Stimulated activated naive CD8-positive, alpha-beta T cell treated with anti-CD3 and anti-CD28 coated beads, Interleukin-15, amount 100 ng/mL, for 72 hours (primary cell): ENCODE data around the gene OGFOD2.
A peak's percentile ranks its signal among the peaks of the same experiment; 100 is the strongest.
"Not testable (repeated sequence)": the region's sequence is repeated elsewhere in the genome, so short reads cannot be mapped to it uniquely, and the experiment has no call there.

ENCODE experiments used
- ATAC-seq: fragments of 150-1000 bp; cut with Tn5 transposase; 2 replicates; pipeline ENCODE4 v1.10.0; 2021; ENCODE audit warnings: mild to moderate bottlenecking, moderate library complexity
- DNase-seq, 2 donors: peaks; one replicate each; pipeline ENCODE4 v3.0.0; 2021 to 2022
- H3K27ac Mint-ChIP-seq, 2 donors: one replicate each; pipeline ENCODE4 v1.8.0; 2022; ENCODE audit warnings: mild to moderate bottlenecking in 2 of 2, mixed read lengths in 2 of 2, moderate library complexity in 2 of 2
- H3K27me3 Mint-ChIP-seq: one replicate; pipeline ENCODE4 v1.8.0; 2022; ENCODE audit warnings: mixed read lengths
- H3K4me1 Mint-ChIP-seq: one replicate; pipeline ENCODE4 v1.8.0; 2022; ENCODE audit warnings: mild to moderate bottlenecking, mixed read lengths
- H3K4me3 Mint-ChIP-seq, 2 donors: one replicate each; pipeline ENCODE4 v1.8.0; 2022; ENCODE audit warnings: mild to moderate bottlenecking in 2 of 2, mixed read lengths in 2 of 2, moderate library complexity in 1 of 2
- H3K9me3 Mint-ChIP-seq, 2 donors: one replicate each; pipeline ENCODE4 v1.8.0; 2022; ENCODE audit warnings: mixed read lengths in 2 of 2

Gene OGFOD2

GRCh38 chr12:122974892-122975789, at the start of gene OGFOD2:
TSS of gene OGFOD2 (plus strand) at chr12:122975244. CDS start at chr12:122975252, 8 bp downstream.
- Mint-ChIP-seq H3K27me3 (no peaks in the 10 kb centered on the region), H3K4me3 (peak within 1 kb of the TSS; percentile 98 to 99), H3K27ac (peak within 1 kb of the TSS; percentile 100), H3K9me3 (no peaks in the 10 kb centered on the region), H3K4me1 (peaks cover 48% of the 10 kb centered on the region)
- ATAC-seq, result peak; percentile 90
- peak; percentile 90 to 95 for DNase-seq

GRCh38 chr12:122927756-122928403, 47.2 kb upstream of the OGFOD2 start:
- H3K27me3 Mint-ChIP-seq, result no peaks in the 10 kb centered on the region
- H3K9me3 Mint-ChIP-seq, result no peaks in the 10 kb centered on the region
- ATAC-seq (no peak), DNase-seq (no peak)
- no peak overlapping the region for H3K27ac Mint-ChIP-seq
- H3K4me3 Mint-ChIP-seq, result no peak overlapping the region
- H3K4me1 Mint-ChIP-seq, result peaks cover 17% of the 10 kb centered on the region

GRCh38 chr12:122928404-122929147, 46.5 kb upstream of the OGFOD2 start:
- Mint-ChIP-seq H3K27me3 (no peaks in the 10 kb centered on the region), H3K4me1 (peaks cover 17% of the 10 kb centered on the region), H3K27ac (no peak overlapping the region), H3K4me3 (no peak overlapping the region), H3K9me3 (no peaks in the 10 kb centered on the region)
- DNase-seq (no peak), ATAC-seq (peak; percentile 18)

GRCh38 chr12:122929148-122929538, 45.9 kb upstream of the OGFOD2 start:
- Mint-ChIP-seq H3K9me3 (no peaks in the 10 kb centered on the region), H3K4me1 (peaks cover 17% of the 10 kb centered on the region), H3K4me3 (no peak overlapping the region), H3K27ac (no peak overlapping the region), H3K27me3 (no peaks in the 10 kb centered on the region)
- DNase-seq, result no peak
- peak; percentile 49 for ATAC-seq

GRCh38 chr12:122929812-122930211, 45.2 kb upstream of the OGFOD2 start:
- DNase-seq, result no peak
- Mint-ChIP-seq H3K27me3 (no peaks in the 10 kb centered on the region), H3K27ac (no peak overlapping the region), H3K4me1 (peaks cover 17% of the 10 kb centered on the region), H3K4me3 (no peak overlapping the region), H3K9me3 (no peaks in the 10 kb centered on the region)
- no peak for ATAC-seq

GRCh38 chr12:122932207-122932606, 42.8 kb upstream of the OGFOD2 start:
- Mint-ChIP-seq H3K4me3 (no peak overlapping the region), H3K27me3 (no peaks in the 10 kb centered on the region), H3K9me3 (no peaks in the 10 kb centered on the region), H3K27ac (no peak overlapping the region), H3K4me1 (peaks cover 9% of the 10 kb centered on the region)
- DNase-seq, result no peak
- no peak for ATAC-seq

GRCh38 chr12:122934722-122935121, 40.3 kb upstream of the OGFOD2 start:
- no peak overlapping the region for H3K4me3 Mint-ChIP-seq
- no peak for ATAC-seq
- no peak overlapping the region for H3K27ac Mint-ChIP-seq

GRCh38 chr12:122935318-122935717, 39.7 kb upstream of the OGFOD2 start:
- ATAC-seq, result no peak
- no peak for DNase-seq
- H3K27me3 Mint-ChIP-seq, result no peaks in the 10 kb centered on the region
- H3K9me3 Mint-ChIP-seq, result no peaks in the 10 kb centered on the region
- no peak overlapping the region for H3K27ac Mint-ChIP-seq
- no peak overlapping the region for H3K4me3 Mint-ChIP-seq
- no peaks in the 10 kb centered on the region for H3K4me1 Mint-ChIP-seq

More at GRCh38 chr12:122934722-122935121, 40.3 kb upstream of the OGFOD2 start:
- DNase-seq, result no peak
- no peaks in the 10 kb centered on the region for H3K27me3 Mint-ChIP-seq
- H3K4me1 Mint-ChIP-seq, result no peaks in the 10 kb centered on the region
- H3K9me3 Mint-ChIP-seq, result no peaks in the 10 kb centered on the region

- no peak for DNase-seq
- Mint-ChIP-seq H3K9me3 (no peaks in the 10 kb centered on the region), H3K4me3 (no peak overlapping the region), H3K27ac (peak overlapping the region in 1 of 2 donors; percentile 20), H3K4me1 (peaks cover under 1% of the 10 kb centered on the region), H3K27me3 (no peaks in the 10 kb centered on the region)
- no peak for ATAC-seq
Measured at GRCh38 chr12:122937622-122938091, 37.4 kb upstream of the OGFOD2 start.

GRCh38 chr12:122939125-122939524, 35.9 kb upstream of the OGFOD2 start:
- Mint-ChIP-seq H3K27me3 (no peaks in the 10 kb centered on the region), H3K27ac (peak overlapping the region in 1 of 2 donors; percentile 69), H3K4me3 (no peak overlapping the region)

GRCh38 chr12:122941351-122941750, 33.7 kb upstream of the OGFOD2 start:
- not testable (repeated sequence) for H3K9me3 Mint-ChIP-seq, DNase-seq, H3K4me3 Mint-ChIP-seq, H3K27me3 Mint-ChIP-seq, H3K27ac Mint-ChIP-seq, ATAC-seq
- peaks cover 27% of the 10 kb centered on the region for H3K4me1 Mint-ChIP-seq

More at GRCh38 chr12:122939125-122939524, 35.9 kb upstream of the OGFOD2 start:
- H3K4me1 Mint-ChIP-seq, result peaks cover 12% of the 10 kb centered on the region
- DNase-seq (no peak), ATAC-seq (no peak)
- H3K9me3 Mint-ChIP-seq, result no peaks in the 10 kb centered on the region

GRCh38 chr12:122942637-122943036, 32.4 kb upstream of the OGFOD2 start:
- no peak overlapping the region for H3K27ac Mint-ChIP-seq
- H3K4me3 Mint-ChIP-seq, result no peak overlapping the region
- peaks cover 40% of the 10 kb centered on the region for H3K4me1 Mint-ChIP-seq
- H3K27me3 Mint-ChIP-seq, result no peaks in the 10 kb centered on the region
- ATAC-seq (no peak), DNase-seq (no peak)
- H3K9me3 Mint-ChIP-seq, result no peaks in the 10 kb centered on the region

- H3K4me3 Mint-ChIP-seq, result no peak overlapping the region
- DNase-seq (no peak), ATAC-seq (no peak)
- H3K27me3 Mint-ChIP-seq, result no peaks in the 10 kb centered on the region
- no peak overlapping the region for H3K27ac Mint-ChIP-seq
- no peaks in the 10 kb centered on the region for H3K9me3 Mint-ChIP-seq
- H3K4me1 Mint-ChIP-seq, result peaks cover 46% of the 10 kb centered on the region
Measured at GRCh38 chr12:122943196-122943595, 31.8 kb upstream of the OGFOD2 start.

- Mint-ChIP-seq H3K27me3 (no peaks in the 10 kb centered on the region), H3K27ac (peak overlapping the region; percentile 35 to 75), H3K9me3 (no peaks in the 10 kb centered on the region), H3K4me3 (no peak overlapping the region), H3K4me1 (peaks cover 49% of the 10 kb centered on the region)
- DNase-seq (no peak), ATAC-seq (no peak)
Measured at GRCh38 chr12:122944605-122945592, 30.1 kb upstream of the OGFOD2 start.
